Activated CD4-positive, CD25-positive, alpha-beta regulatory T cell treated with anti-CD3 and anti-CD28 coated beads, Interleukin-2, amount 50 U/mL, for 24 hours (primary cell): Measurements from ENCODE around the gene MAD2L1BP.
"Not testable (repeated sequence)": the region's sequence is repeated elsewhere in the genome, so short reads cannot be mapped to it uniquely, and the experiment has no call there.

Experiments
- ATAC-seq, 2 donors: fragments of 150-1000 bp; cut with Tn5 transposase; one replicate each; pipeline ENCODE4 v1.10.0; 2021; ENCODE audit warnings: mild to moderate bottlenecking in 1 of 2, moderate library complexity in 1 of 2

The MAD2L1BP gene

DNA sequence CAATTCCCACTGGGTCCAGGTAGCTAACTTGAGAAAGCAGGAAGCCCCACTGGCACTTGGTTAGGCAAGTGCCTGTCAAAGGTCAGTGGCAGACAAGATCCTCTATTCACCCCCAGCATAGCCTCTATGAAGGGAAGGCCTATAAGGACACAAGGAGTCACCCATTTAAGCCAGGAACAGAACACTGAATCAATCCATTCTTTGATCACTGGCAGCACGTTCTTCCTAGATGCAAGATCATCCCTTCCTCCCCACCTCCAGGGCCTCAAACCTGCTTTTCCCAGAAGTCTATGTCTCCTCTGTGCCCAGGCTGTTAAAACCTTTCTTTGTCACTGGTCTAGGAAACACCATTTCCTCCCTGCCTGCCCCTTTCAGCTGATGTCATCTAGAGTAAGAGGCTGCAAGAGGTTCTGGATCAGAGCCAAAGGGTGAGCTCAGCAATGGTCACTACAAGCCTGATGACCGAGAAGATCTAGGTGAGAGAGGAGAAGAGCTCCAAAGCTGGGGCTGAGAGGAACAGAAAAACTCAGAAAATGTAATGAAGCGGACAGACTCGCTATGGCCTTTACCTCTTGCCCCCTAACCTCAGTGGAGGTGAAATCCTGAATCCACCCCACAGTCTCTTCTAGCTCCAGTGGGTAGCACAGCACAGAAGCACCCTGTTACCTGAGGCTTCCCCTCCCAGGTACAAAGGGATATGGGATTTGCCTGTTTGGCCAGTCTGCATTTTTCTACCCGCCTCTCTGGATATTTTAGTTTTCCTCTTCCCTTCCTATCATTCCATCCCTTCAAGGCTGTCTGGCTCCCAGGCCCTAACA is 8.4 kb upstream of the MAD2L1BP start:
- no peak for ATAC-seq

DNA sequence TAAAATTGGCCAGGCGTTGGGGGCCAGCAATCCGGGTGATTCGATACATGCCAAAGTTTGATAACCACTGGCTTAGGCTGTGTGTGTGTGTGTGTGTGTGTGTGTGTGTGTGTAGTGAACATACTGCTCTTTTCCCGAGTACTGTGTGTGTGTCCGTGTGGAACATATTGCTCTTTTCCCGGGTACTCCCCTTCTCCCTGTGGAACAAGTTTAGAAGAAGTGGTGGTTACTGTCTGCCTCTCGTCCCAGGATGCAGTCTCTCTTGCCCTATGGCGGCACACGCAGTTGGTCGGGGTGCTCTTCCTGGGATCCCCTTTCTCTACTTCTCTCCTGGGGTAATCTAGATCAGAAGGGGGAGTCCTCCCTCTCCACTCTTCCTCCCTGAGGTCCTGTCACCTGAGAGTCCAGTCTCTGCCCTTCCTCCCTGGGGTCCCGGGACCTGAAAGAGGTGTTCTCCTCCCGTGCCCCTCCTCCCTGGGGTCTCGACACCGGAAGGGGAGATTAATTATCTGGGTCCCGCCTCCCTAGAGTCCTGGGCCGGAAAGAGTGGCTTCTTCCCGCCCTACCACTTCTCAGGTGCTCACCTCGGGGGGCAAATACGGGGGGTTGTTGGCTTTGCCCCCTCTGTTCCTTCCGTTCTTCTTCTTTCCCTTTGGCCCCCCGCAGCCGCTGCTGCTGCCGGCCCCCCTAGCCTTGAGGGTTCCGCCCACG is 7.1 kb upstream of the MAD2L1BP start:
- peak; percentile 22 to 32 for ATAC-seq

DNA sequence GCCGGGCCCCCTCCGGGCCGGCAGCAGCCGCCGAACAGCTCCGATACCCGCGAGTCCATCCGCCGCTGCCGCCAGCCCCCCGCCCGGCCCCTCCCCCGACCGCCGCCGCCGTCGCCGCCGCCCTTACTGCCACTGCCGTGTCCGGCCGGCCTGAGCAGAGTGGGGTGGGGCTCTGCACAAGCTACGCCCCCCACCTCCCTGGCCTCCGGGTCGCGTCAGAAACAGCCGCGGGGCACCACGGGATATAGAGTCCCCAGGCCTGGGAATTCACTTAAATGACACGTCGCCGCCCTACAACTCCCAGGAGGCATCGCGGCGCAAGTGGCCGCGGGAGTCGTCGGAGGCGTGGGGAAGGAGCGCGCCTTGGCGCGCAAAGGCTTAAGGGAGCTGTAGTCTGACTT is 6.5 kb upstream of the MAD2L1BP start, which contains the start of gene GTPBP2:
TSS of gene GTPBP2 (minus strand) at position 161 of the 401 bp plus-strand sequence. CDS start at position 59, 102 bp downstream.
- ATAC-seq: peak; percentile 88 to 90

DNA sequence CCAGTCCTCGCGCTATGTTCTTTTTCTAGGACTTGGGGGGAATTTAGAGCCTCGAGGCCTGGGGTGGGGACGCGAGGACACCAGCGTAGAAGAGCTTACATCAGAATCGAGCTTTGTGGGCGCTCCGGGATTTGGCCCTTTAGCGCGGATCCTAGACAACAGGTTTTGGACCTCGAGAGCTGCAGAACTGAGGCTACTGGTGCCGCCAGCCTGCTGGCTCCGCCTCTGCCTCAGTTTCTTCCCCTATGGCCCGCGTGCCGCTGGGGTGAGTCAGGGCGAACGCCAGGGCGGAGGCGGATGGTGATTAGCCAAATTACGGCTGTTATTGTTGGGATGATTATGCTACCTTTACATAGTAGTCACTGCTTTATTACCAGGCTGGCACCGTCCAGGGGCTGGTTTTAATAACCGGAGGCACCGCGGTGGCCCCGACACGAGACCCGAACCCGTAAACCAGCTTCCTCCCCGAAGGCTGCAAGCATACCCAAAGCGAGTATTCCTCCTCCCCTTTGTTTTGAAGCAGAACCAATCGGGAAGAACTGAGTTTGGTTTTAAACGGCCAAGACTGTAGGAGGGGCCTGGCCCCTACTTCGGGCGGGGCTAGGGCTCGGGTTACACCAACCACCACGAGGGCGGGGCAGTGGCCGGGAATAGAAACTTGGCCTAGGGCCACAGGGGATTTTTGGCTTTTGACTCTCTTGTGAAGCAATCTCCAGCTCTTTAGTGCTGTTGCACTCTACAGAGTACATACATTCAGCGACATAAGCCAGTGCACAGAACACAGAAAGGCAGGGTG is 5.9 kb upstream of the MAD2L1BP start:
- peak; percentile 59 to 66 for ATAC-seq

DNA sequence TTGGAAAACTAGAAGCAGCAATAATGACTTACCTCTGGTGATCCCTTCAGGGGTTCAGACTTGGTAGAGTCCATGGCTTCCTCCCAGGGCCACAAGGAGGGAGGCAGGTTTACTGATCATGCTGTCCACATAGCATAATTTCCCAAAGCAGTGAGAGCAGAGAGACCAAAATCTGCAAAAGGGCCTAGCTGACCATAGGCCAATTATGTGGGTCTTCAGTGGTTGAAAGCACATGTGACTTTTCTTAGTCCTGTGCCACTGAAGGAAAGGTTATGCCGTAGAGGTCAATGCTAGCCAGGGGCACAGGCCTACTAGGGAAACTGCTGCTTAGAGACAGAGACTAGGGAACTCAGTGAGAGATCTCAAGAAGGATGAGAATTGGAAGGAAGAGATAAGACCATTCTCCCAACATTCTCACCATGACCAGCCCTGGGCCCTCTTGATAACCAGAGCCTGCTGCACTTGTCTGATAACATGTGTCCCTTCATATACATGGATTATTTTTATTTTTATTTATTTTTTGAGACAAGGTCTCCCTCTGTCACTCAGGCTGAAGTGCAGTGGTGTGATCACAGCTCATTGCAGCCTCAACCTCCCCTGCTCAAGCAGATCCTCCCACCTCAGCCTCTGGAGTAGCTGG is 4.5 kb upstream of the MAD2L1BP start:
- no peak for ATAC-seq

DNA sequence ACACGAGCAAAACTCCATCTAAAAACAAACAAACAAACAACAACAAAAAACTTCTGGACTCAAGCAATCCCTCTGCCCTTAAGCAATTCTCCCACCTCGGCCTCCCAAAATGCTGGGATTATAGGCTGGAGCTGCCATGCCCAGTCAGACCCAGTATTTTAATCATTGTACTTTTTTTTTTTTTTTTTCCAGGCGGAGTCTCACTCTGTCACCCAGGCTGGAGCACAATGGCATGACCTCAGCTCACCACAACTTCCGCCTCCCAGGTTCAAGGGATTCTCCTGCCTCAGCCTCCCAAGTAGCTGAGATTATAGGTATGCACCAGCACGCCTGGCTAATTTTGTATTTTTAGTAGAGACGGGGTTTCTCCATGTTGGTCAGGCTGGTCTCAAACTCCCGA is 2.6 kb upstream of the MAD2L1BP start:
- not testable (repeated sequence) for ATAC-seq

DNA sequence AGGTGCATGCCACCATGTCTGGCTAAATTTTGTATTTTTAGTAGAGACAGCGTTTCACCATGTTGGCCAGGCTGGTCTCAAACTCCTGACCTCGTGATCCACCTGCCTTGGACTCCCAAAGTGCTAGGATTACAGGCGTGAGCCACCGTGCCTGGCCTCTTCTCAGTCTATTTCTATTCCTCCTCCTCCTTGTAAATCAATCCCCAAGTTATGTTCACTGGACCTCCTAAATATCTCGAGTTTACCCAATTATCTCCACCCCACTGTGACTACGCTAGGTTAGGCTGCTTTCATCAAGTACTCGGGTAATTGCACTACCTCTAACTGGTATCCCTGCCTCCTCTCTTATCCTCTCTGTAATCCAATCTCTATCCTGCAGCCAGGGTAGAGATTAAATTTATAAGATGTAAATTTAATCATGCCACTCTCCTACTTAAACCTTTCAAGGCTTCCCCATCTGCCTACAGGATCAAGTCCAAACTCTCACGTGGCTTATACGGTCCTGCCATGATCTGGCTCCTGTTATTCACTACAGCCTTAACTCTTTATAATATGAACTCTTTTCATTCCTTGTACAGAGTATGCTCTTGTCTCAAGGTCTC is 837 bp upstream of the MAD2L1BP start:
- no peak for ATAC-seq

DNA sequence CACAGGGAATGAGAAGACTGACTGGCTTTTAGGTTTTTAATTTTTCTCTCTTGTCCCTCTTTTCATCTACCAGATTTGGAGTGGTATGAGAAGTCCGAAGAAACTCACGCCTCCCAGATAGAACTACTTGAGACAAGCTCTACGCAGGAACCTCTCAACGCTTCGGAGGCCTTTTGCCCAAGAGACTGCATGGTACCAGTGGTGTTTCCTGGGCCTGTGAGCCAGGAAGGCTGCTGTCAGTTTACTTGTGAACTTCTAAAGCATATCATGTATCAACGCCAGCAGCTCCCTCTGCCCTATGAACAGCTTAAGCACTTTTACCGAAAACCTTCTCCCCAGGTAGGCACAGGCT is 644 bp downstream of the MAD2L1BP start:
- ATAC-seq: no peak

DNA sequence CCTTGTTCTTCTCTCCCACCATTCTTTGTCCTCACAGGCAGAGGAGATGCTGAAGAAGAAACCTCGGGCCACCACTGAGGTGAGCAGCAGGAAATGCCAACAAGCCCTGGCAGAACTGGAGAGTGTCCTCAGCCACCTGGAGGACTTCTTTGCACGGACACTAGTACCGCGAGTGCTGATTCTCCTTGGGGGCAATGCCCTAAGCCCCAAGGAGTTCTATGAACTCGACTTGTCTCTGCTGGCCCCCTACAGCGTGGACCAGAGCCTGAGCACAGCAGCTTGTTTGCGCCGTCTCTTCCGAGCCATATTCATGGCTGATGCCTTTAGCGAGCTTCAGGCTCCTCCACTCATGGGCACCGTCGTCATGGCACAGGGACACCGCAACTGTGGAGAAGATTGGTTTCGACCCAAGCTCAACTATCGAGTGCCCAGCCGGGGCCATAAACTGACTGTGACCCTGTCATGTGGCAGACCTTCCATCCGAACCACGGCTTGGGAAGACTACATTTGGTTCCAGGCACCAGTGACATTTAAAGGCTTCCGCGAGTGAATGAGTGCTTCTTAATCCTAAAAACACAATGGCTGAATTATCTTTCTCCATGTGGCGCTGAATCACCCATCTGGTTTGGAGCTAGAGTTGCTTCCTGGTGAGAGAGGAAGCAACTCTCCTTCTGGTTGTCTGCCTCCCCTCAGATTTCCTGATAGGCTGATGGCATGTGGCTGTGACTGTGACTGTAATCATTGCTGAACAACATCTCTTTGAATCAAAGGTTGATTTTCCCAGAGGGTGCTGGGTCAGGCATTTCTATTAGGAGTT is 4.6 kb downstream of the MAD2L1BP start:
- ATAC-seq: no peak

DNA sequence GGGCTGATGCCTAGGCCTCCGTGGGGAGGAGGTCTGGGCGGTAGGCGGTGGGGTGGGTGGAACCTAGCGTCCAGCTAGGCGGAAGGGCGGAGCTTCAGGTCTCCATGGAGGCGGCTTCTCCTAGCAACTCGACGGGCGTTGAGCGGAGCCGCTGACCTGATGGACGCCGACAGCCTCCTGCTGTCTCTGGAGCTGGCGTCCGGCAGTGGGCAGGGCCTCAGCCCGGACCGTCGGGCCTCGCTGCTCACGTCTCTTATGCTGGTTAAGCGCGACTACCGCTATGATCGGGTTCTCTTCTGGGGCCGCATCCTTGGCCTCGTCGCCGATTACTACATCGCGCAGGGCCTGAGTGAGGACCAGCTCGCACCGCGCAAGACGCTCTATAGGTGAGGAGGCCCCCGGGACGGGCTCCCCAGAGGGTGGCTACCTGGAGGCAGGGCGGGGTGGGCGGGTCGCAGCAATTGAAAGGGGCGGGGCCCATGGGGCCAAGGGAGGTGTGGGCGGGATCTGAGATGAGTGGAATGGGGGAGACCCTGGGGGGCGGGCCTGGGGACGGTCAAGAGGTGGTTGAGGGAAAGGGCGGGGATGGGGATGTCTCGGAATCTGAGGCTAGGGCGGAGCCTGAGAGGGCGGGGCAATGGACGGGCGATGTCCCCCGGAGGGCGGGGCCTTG is 9.4 kb downstream of the MAD2L1BP start, which contains the start of gene RSPH9:
TSS of gene RSPH9 (plus strand) at position 97 of the 673 bp plus-strand sequence. CDS start at position 160, 63 bp downstream.
- ATAC-seq: peak; percentile 72 to 85

DNA sequence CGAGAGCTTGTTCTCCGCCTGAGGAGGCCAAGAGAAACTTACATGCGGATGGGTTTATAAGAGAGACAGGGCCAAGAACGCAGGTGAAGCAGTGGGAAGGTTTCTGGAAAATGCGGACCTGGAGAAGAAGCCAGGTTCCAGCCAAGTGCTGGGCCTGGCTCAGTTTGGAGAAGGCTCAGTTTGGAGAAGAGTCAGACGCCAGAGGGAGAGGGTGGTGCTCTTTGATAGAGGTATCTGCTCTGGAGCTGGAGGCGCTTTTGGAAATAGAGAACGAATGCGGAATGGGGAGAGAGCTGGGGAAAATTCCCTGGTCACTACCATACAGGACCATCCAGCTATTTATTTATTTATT is 9.9 kb downstream of the MAD2L1BP start:
- no peak for ATAC-seq

DNA sequence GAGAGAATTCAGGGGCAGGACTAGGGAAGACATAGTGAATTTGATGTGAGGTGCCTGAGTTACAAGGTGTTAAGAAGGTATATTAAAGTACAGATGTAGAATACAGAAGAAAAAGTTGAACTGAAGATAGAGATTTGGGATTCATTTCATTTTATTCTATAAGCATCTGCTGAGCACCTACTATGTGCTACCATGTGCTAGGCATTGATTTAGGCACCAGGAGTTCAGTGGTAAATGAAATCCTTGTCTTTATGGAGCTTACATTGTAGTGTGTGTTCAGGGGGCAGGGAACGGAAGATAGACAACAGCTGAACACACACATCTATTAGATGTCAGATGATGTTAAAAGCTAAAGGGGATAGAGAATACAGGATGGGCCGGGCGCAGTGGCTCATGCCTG is 12.0 kb downstream of the MAD2L1BP start:
- no peak for ATAC-seq

DNA sequence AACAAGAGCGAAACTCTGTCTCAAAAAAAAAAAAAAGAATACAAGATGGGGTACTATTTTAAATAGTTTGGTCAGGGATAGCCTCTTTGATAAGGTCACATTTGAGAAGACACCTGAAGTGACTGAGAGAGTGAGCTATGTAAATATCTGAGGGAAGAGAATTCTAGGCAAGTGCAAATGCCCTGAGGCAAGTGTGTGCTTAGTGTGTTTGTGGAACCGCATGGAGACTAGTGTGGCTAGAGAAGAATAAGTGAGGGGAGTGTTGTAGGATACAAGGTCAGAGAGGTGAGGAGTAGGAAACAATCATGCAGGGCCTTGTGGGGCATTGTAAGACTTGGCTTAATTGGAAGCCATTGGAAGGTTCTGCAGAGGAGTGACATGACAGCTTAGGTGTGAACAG is 12.6 kb downstream of the MAD2L1BP start:
- ATAC-seq: no peak

DNA sequence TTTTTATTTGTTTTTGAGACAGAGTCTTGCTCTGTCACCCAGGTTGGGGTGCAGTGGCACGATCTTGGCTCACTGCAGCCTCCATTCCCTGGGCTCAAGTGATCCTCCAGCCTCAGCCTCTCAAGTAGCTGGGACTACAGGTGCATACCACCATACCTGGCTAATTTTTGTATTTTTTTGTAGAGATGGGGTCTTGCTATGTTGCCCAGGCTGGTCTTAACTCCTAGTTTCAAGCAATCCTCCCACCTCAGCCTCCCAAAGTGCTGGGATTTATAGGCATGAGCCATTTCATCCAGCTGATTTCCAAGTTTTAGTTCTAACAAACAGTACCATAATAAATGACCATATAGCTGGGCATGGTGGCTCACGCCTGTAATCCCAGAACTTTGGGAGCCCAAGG is 17.2 kb downstream of the MAD2L1BP start:
- not testable (repeated sequence) for ATAC-seq

DNA sequence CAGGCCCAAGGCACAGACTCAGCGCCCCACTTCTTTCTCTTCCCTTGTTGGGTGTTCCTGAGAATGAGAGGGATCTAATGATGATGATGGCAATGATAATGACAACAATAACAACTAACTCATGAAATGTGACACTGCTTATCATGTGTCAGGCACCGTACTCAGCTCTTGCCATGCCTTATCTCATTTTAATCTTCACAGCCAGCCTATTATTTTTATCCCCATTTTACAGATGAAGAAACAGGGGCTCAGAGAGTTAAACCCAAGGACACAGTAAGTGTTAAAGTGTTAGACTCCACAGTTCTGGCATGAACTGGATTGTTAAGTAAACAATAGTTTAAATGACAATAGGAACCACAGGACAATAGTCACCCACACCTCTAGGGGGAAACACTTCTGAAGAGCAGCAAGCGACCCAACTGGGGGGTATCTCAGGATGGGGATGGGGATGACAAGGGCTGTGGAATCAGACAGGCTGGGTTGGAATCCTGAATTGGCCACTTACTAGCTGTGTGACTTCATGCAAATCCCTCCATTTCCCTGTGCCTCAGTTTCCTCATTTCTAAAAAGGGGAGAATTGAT is 21.7 kb downstream of the MAD2L1BP start:
- ATAC-seq: no peak

DNA sequence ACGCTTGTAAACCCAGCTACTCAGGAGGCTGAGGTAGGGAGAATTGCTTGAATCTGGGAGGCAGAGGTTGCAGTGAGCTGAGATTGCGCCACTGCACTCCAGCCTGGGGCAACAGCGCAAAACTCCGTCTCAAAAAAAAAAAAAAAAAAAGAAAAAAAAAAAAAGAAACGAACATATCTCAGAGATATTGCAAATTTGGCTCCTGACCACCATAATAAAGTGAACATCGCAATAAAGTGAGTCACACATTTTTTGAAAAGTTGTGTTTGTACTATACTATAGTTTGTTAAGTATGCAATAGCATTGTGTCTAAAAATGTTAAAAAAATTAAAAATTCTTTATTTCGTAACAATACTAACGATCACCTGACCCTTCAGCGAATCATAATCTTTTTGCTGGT is 22.5 kb downstream of the MAD2L1BP start:
- no peak for ATAC-seq

DNA sequence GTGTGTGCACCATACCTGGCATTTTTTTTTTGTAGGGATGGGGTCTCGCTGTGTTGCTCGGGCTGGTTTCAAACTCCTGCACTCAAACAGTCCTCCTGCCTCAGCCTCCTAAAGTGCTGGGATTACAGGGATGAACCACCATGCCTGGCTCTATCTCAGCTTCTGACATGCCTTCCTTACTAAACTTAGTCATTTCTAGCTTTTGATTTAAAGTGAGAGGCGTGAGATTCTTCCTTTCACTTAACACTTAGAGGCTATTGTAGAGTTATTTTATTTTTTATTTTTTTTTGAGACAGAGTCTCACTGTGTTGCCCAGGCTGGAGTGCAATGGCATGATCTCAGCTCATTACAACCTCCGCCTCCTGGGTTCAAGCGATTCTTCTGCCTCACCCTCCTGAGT is 27.3 kb downstream of the MAD2L1BP start:
- not testable (repeated sequence) for ATAC-seq

DNA sequence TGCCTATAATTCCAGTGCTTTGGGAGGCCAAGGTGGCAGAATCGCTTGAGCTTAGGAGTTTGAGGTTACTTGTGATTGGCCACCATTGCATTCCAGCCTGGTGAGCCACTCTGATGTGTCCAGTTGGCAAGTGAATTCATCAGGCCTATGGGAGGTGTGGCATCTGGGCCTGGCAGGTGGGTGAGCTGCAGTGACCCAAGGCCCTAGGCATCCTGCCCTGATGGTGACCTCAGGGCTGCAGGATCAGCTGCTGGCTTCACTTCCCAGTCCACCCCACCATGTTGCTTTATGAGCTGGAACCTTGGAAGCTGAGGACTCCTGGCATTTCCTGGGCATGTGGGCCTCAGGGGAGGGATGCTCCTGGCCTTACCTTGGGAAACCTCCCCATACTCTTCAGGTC is 29.7 kb downstream of the MAD2L1BP start:
- no peak for ATAC-seq

DNA sequence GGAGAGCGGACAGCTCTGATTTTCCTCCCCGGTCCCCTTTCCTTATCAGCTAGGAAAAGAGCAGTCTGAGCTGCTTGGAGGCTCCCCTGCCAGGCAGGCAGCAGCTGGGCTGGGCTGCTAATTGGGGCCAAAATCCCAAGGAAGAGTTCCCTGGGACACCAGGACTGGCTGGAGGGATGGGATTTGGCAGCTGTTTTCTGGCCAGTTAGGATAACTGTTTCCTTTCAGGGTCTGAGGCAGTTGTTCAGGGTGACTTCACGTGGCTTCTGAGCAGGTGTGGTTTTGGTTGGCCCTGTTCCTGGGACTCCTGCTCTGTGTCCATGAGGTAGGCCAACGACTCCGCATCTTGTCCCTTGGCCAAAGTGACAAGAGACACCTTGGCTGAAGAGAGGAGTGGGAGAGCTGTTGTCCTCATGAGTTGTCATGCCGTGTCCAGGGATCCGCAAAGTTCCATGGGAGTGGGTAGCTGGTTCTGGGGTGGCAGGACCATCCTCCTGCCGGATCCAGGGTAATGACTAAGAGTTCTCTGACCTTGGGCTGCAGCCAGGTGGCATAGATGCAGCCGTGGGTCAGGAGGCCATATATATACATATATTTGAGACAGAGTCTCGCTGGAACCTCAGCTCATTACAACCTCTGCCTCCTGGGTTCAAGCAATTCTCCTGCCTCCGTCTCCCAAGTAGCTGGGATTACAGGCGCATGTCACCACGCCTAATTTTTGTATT is 30.7 kb downstream of the MAD2L1BP start:
- no peak for ATAC-seq
